HG02678 (cell line): ENCODE measurements around the gene SENP3.

Experiments used
- ATAC-seq: cut with Tn5 transposase; IDR thresholded peaks from one replicate; pipeline ENCODE4 v1.9.1; 2021; ENCODE audit warnings: mild to moderate bottlenecking, moderate library complexity; ENCODE audit not compliant: unreplicated experiment

Gene SENP3

DNA sequence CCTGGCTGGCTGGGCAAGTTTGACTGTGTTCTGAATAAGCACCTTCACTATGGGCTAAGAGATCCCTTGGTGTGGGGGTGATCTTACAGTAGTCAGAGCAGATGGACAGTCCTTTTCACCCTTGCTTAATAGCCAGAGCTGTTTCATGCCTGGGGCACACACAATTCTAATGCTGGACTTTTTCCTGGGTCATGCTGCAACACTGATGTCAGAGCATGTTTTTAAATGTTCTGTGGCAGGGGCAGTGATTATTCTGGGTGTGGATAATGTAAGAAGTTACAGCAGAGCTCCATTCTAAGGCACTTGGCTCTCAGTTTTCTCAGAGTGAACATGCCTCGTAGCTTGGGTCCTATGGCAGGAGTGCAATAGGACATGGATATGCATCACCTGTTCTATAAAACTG lies 13.8 kb downstream of the SENP3 start:
- no peak for ATAC-seq

DNA sequence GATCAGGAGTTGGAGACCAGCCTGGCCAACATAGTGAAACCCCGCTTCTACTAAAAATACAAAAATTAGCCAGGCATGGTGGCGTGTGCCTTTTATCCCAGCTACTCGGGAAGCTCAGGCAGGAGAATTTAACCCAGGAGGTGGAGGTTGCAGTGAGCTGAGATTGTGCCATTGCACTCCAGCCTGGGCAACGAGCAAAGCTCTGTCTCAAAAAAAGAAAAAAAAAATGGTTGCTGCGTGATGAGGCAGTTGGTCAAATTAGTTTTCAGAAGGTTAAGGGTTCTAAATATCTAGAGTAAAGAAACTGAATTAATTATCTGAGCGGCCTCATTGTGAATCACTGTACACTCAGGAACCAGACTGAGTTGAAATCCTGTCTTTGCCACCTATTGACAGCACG lies 14.2 kb downstream of the SENP3 start:
- ATAC-seq, result no peak

DNA sequence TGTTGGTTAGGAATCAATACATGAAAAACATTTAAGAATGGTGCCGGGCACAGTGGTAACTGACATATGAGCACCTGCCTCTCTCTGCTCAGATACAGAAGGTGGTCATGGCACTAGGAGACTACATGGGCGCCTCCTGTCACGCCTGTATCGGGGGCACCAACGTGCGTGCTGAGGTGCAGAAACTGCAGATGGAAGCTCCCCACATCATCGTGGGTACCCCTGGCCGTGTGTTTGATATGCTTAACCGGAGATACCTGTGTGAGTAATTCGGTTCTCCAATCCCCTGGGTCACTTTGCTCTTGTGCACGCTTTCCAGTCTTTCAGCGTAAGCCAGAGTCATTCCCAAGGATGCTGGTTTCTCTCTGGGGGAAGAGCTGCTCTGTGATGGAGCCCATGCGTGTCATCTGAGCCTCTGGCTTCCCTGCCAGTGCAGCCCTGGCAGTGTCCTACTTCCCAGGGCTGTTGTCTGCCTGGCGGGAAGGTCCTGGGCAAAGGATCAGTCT lies 14.8 kb downstream of the SENP3 start:
- no peak for ATAC-seq

DNA sequence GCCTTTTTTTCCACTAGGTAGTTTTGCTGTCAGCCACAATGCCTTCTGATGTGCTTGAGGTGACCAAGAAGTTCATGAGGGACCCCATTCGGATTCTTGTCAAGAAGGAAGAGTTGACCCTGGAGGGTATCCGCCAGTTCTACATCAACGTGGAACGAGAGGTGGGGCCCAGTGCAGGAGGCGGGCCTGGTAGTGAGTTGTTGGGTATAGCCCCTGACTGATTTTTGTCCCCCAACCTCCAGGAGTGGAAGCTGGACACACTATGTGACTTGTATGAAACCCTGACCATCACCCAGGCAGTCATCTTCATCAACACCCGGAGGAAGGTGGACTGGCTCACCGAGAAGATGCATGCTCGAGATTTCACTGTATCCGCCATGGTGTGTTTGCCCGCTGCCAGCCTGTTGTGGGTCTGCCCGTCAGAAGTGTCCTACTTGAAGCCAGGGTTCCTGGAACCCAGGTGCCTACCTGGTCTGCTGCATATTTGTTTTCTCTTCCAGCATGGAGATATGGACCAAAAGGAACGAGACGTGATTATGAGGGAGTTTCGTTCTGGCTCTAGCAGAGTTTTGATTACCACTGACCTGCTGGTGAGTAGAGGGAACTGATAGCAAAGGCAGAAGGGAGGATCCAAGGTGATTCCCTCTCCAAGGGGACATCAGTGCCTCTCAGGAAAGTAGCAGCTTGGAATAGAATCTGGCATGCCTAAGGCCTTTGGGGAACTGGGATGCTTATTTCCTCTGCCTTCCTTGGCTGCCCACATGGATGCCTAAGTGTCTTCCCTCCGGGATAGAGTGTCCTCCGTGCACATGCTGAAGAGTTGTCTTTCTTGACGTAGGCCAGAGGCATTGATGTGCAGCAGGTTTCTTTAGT lies 15.8 kb downstream of the SENP3 start:
- no peak for ATAC-seq

GRCh38 chr17:7579001-7579833 lies 17.5 kb downstream of the SENP3 start, which contains the start of gene CD68:
Gene CD68 (plus strand): TSS chr17:7579638. CDS start chr17:7579678, 40 bp downstream.
- peak; percentile 36 for ATAC-seq

GRCh38 chr17:7579834-7580603 lies 18.3 kb downstream of the SENP3 start:
- no peak for ATAC-seq

DNA sequence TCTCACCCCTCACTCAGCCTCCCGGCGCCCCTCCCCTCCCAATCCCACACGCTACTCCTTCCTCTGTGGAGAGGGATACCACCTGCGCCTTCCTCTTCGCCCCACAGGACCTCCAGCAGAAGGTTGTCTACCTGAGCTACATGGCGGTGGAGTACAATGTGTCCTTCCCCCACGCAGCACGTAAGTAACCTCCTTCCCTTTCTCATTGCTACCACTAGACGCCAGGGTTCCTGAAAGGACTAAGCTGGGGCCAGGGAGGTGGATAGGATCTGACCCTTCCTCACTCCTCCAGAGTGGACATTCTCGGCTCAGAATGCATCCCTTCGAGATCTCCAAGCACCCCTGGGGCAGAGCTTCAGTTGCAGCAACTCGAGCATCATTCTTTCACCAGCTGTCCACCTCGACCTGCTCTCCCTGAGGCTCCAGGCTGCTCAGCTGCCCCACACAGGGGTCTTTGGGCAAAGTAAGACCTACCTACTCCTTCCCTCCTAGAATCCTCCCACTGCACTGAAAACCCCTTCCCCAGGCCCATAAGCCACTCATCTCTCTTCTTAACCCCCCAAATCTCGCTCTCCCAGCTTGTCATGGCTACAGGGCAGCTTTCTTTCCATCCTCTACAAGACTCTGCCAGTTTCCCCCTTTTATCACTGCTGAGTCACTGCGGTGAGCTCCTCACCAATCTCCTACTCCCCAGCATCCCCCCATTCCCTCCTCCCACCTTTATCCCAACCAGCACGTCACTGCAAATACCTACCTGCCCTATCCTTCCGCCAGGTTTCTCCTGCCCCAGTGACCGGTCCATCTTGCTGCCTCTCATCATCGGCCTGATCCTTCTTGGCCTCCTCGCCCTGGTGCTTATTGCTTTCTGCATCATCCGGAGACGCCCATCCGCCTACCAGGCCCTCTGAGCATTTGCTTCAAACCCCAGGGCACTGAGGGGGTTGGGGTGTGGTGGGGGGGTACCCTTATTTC lies 19.2 kb downstream of the SENP3 start:
- no peak for ATAC-seq

GRCh38 chr17:7582396-7583252 lies 20.9 kb downstream of the SENP3 start:
- ATAC-seq, result no peak

GRCh38 chr17:7583253-7584109 lies 21.8 kb downstream of the SENP3 start, which contains the start of gene MPDU1:
Gene MPDU1 (plus strand): TSS chr17:7583852. CDS start chr17:7583863, 11 bp downstream.
- ATAC-seq, result peak; percentile 77

DNA sequence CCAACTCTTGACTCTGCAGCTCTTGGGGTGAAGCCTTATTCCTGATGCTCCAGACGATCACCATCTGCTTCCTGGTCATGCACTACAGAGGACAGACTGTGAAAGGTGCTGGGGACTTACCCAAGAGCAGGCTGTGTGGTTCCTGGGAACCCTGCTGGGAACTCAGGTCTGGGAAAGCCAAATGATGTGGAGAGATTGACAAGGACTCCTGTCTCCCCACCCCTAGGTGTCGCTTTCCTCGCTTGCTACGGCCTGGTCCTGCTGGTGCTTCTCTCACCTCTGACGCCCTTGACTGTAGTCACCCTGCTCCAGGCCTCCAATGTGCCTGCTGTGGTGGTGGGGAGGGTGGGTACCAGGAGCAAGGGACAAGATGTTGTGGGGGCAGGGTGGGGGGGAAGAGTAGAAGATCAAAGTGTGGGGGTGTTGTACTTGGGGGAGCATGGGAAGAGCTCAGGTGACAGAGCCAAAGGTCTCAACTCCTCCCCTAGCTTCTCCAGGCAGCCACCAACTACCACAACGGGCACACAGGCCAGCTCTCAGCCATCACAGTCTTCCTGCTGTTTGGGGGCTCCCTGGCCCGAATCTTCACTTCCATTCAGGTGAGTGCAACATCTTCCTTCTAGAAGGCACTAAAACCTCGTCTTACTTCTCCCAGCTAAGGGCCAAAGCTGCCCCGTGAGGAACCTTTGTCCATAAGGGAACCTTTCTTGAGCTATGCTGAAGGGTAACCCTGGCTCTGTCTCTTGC lies 25.1 kb downstream of the SENP3 start:
- no peak for ATAC-seq

DNA sequence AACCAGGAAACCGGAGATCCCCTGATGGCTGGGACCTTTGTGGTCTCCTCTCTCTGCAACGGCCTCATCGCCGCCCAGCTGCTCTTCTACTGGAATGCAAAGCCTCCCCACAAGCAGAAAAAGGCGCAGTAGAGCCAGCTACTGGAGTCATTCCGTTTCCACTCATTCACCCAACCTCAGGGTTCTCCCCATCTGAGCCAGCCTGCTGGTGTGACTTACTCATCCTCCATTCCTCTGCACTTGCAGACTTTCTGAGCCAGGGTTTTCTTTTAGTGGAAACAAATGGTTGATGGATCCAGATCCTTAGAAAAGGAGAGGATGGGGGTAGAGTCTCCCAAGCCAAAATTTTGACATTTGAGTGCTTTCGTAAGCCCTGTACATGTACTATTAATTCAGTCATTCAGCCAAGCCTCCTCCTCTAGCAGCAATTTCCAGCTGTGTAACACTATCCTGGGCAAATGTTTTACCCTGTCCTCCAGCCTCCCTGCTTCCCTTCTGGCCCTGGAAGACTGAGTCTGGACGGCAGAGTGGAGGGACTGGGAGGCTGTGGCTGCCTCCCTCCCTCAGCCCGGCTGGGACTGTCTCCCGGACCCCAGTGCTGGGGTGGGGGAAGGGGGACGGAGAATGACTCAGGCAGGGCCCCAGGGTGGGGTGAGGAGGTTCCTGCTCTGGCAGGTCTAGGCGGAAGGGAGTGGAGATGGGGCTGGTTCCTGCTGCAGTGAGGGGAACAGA lies 25.9 kb downstream of the SENP3 start:
- no peak for ATAC-seq

DNA sequence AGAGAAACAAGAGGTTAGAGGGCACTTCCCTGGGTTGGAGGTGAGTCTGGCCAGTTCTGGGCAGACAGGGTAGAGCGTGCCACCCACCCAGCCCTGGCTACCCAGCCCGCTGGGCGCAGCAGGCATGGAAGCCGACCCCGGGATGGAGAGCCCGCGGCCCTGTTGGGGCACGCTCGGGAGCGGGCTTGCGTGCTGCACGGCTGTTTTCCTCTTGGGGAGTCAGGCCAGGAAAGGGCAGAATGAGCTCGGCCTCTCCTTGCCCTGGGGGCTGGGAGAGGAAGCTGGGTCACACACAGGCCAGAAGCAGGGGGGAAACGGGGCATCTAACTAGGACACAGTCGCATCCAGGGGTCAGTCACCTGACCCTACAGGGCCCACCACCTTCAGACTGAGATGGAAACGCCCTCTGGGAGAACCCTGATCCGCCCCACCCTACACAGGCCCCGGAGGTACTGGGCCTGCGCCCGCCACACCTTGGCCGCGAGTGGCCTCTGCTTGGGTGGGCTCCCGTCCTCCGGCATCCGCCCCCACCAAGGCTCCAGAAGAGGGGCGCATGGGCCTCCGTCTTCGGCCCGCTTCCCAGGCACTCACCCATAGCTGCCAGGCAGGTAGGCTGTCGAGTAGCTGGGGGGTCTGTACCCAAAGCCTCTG lies 27.0 kb downstream of the SENP3 start:
- ATAC-seq, result no peak

DNA sequence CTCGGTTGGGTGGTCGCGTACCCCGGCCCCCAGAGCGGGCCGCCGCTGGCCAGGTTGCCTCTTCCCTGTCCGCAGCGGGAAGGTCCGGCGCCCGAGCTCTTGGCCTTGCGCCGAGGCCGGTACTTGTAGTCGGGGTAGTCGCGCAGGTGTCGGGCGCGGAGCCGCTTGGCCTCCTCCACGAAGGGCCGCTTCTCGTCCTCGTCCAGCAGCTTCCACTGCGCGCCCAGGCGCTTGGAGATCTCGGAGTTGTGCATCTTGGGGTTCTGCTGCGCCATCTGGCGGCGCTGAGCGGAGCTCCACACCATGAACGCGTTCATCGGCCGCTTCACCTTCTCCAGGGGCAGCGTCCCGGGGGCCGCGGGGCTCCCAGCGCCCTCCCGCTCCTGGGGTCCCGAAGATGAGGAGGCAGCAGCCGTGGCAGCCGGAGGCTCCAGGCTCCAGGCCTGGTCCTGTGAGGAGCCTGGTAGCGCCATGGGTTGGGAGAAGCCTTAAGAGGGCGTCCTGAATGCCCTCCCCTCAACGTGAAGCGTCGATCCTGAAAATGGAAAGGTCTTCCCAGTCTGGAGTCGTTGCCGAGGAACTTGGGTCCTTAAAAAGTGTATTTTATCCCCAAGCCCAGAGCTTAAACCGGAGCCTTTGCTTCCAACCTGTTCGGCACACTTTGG lies 27.6 kb downstream of the SENP3 start:
- no peak for ATAC-seq

DNA sequence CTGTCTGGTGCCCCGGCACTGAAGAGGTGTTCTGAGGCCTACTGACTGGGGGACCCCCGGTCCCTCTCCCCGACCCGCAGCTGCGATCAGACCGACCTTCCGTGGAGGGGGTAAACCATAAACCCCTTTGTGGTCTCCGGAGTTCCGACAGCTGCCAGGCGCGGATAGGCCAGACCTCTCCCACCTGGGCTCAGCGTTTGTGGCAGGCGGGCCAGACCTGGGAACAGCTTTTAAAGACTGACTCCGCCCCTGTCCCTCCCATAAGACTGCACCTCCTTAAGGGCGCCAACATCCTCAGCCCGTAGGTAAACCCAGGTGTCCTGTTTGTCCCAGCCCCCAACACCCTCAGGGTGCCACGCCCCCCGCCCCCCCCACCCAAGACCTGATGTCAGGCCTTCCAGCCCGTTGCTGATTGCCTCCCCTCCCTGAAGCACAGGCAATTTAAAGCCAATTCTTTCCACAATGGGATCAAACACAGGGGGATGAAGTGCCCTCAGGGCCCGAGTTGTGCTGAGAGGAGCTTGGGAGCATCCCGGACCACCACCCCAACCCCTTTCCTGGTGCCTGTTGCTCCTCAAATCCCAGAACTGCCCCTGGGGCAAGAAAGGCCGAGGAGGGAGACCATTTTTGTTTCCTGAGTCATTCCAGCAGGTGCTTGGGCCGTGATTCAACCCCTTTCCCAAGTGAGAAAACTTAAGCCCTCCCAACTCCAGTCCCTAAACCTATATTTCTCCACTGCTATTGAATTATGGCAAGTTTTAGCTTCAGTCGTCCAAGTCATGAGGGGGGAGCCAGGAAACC lies 28.4 kb downstream of the SENP3 start, which contains the start of gene SOX15:
Gene SOX15 (minus strand): TSS at position 204 of the 801 bp plus-strand sequence. CDS start 418 bp downstream, outside the sequence.
- ATAC-seq, result no peak
